ENCODE data around the gene ILKAP.

ILKAP gene

DNA sequence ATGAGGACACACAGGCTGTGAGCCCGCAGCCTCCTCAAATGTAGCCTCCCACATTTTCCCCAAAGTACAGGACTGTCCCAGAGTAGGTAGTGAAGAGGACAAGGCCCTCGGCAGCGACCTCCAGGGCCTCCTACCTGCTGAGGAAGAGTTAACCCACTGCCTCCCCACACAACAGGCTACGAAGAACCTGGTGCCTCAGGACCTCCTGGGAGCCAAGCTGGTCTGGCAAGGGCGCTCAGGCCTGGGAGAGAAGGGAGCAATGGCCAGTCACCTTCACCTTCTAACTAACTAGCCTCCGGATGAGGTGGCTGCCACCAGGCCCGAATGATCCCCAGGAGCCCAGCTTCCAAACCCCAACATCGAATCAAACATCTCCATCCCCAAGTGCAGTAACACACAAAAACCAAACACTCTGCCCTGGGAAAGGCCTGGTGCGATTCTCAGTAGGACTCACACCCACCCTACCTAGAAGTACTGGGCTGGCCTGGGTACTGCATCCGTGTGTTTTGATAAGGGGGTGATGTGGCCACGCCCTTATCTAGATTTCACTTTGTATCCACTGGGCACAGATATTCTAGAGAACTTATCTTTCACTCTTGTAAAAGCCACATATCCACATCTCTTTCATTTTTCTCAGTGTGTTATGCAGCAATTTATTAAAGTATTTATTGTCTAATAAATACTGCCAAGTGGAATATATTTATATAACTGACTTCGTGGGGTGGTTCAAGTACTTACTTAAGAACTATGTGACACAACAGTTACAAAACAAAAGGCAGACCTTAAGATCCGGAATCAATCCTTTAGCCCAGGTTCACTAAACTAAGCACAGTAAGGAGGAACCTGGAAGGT is 35.1 kb downstream of the ILKAP start:
- no peak overlapping the region for H3K4me3 ChIP-seq (ENCODE audit: low read depth, low read length)
- TF ChIP-seq CTCF (IDR thresholded peaks at IDR 0.05; ENCODE audit: low read depth, low read length), result no peak

DNA sequence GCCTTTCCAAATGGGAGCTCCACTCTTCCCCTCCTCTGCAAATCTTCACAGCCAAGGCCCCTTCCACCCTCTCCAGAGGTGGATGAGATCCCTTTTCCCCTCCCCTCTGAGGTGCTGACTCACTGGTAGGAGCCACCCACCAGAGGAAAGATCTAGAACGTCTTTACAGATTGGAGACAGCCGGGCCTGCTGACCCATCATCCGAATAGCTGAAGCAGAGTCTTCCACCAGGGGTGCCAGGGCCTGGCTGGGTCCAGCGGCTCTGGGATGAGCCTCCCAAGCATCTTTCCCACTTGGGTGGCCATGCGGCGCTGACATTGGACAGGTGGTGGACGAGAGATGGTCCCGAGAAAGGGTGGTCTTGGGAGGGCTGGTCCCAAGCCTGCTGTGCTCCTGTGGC is 35.7 kb downstream of the ILKAP start:
- no peak for TF ChIP-seq CTCF (IDR thresholded peaks at IDR 0.05; ENCODE audit: low read depth, low read length)
- H3K4me3 ChIP-seq (ENCODE audit: low read depth, low read length), result no peak overlapping the region

DNA sequence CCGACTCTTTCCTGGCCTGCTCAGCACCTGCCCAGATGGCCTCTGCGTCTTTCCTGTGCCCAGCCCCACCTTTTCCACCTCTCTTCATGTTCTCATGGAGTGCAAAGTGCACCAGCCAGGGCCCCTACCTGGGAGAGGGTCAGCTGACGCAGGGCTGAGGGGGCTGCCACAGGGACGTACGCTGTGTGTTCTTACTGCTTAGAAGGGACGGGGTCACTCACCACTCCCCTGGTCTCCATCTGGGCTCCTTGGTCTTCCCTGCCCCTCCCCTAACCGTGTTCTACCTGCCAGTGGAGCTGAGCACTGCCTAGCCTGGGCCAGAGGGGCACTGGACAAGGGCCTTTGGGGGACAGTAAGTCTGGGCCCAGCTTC is 36.2 kb downstream of the ILKAP start:
- H3K4me3 ChIP-seq (ENCODE audit: low read depth, low read length), result no peak overlapping the region
- no peak for TF ChIP-seq CTCF (IDR thresholded peaks at IDR 0.05; ENCODE audit: low read depth, low read length)

DNA sequence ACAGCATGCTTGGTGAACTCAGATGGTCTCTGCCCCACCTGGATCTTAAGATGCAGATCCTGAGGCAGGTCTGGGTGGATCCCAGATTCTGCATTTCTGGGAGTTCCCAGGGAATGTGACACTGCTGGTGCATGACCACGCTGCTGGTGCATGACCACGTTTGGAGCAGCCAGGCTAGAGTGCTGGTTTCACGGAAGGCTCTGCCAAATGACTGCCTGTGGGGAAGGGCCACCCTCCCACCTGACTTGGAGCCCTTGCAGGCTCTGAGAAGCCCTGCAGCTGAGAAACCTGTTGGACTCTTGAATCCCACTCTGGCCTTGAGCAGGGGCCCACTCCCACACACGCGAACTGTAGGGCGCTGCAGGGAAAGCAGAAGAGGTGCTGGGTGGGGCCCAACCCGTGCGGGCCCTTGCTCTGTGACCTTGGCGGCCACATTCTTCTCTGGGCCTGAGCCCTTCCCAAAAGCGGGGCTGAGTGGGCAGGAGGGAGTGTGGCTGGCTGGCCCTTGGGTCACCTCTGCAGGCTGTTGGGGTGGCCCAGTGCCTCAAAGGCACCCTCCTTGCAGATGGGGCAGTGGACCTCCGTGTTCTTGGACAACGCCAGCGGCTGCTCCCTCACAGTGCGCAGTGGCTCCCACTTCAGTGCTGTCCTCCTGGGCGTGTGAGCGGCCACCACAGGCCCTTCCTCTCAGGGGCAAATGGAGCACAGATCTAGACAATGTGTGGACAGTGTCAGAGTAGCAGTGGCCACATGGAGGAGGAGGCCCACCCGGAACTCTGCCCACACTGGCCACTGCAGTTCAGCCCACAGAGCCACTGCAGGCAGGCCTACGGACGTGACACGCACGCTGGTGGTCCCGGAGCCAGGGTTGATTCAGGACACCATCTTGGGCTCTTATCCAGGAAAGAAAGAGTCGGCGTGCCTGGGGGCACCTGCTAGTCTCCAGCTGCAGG is 36.8 kb downstream of the ILKAP start:
- TF ChIP-seq CTCF (IDR thresholded peaks at IDR 0.05; ENCODE audit: low read depth, low read length), result no peak
- H3K4me3 ChIP-seq (ENCODE audit: low read depth, low read length), result no peak overlapping the region

DNA sequence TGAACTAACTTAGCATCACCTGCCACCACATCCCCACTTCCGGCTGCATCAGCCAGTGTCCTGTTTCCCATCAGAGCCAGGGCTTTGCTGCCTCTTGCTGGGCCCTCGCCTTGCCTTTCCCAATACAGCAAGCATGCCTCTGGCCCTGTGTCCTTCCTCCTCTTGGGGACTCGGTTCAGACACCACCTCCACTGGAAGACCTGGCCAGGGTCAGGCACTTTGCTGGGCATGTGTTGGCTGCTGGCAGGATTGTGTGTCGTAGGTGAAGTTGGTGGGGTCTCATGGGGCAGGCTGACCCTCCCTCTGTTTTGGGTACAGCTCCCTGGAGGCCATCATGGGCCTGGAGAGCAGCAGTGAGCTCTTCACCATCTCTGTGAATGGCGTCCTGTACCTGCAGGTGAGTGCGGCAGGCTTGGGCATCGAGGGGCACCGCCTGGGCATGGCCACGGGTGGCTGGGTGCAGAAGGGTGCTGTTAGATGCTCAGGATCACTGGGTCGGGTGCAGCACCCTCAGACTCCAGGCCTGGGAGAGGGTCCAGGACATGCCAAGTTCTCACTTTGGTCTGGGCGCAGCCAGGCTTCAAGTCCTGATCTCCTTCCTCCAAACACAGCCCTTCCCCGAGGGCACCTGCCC is 38.1 kb downstream of the ILKAP start:
- no peak overlapping the region for H3K4me3 ChIP-seq (ENCODE audit: low read depth, low read length)

GRCh38 chr2:238164906-238165287 is 38.6 kb downstream of the ILKAP start:
- no peak for TF ChIP-seq CTCF (IDR thresholded peaks at IDR 0.05; ENCODE audit: low read depth, low read length)

More for the DNA sequence above, 38.1 kb downstream of the ILKAP start:
- TF ChIP-seq CTCF (IDR thresholded peaks at IDR 0.05; ENCODE audit: low read depth, low read length), result no peak

More at GRCh38 chr2:238164906-238165287, 38.6 kb downstream of the ILKAP start:
- H3K4me3 ChIP-seq (ENCODE audit: low read depth, low read length), result no peak overlapping the region

Measured in WI38 (cell line).